ENCODE results near the gene CAPZA2. TPM values are rescaled to one million over a fixed set of nuclear protein-coding genes. Genes with fewer than 3 reads are reported as not detected.
"Not testable (repeated sequence)": the region's sequence is repeated elsewhere in the genome, so short reads cannot be mapped to it uniquely, and the experiment has no call there.

CAPZA2 gene
- total RNA-seq, 2 experiments from 2014 or later, result 93.6 to 96.5 TPM

DNA sequence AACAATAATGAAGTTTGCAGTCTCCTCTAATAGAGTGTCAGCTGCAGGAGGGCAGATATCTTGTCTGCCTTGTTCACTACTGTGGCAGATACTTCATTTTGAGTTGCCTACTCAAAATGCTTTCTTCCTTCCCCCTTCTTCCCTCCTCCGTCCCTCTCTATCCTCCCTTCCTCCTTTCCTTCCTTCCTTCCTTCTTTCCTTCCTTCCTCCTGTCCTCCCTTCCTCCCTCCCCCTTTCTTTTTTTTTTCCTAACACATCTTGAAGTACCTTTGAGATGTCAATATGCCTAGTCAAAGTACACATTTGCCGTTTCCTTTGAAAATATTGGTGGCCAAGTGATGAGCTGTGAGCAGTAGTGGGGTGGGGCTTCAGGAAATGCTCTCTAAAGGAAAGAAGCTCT lies 72.2 kb downstream of the CAPZA2 start:
- ChIA-PET CTCF (no interaction called here), POLR2A (no interaction called here)
- ATAC-seq (ENCODE audit: poor library complexity), result no peak
- H3K36me3 Mint-ChIP-seq (ENCODE audit: low read depth), result no peaks in the 10 kb centered on the region
- H3K9me3 Mint-ChIP-seq, result no peaks in the 10 kb centered on the region
- peaks cover 8% of the 10 kb centered on the region for H3K4me1 Mint-ChIP-seq (ENCODE audit: low read depth)
- no peak overlapping the region for H3K4me3 Mint-ChIP-seq
- intact Hi-C loops (cut with DNase I, micrococcal nuclease), result loop anchor here in 1 of 2 experiments (10.0 kb wide), 1 partner anchor 1220 kb away; no protein-coding TSS in a partner anchor
- H3K27me3 ChIP-seq (ENCODE audit: control insufficient read depth in 1 of 2, insufficient read depth in 2 of 2, low read length in 2 of 2), result no peaks in the 10 kb centered on the region
- no peak for TF ChIP-seq CTCF (IDR thresholded peaks at IDR 0.05)
- H3K9me3 ChIP-seq (ENCODE audit: control insufficient read depth in 1 of 2, insufficient read depth in 1 of 2, low read length in 2 of 2), result no peaks in the 10 kb centered on the region
- no peaks in the 10 kb centered on the region for H3K36me3 ChIP-seq (ENCODE audit: insufficient read depth, low read length)
- DNase-seq, result no peak
- H3K4me1 ChIP-seq (ENCODE audit: insufficient read depth, low read length), result peaks cover 6% of the 10 kb centered on the region
- no peak overlapping the region for H3K27ac ChIP-seq (ENCODE audit: low read depth in 1 of 2, low read length in 2 of 2)
- H3K4me3 ChIP-seq (ENCODE audit: low read length), result no peak overlapping the region
- H3K27ac Mint-ChIP-seq, result no peak overlapping the region
- peaks cover 14% of the 10 kb centered on the region for H3K27me3 Mint-ChIP-seq

- not testable (repeated sequence) for H3K27ac ChIP-seq (ENCODE audit: low read depth in 1 of 2, low read length in 2 of 2)
Observed at GRCh38 chr7:116936844-116937243, 74.5 kb downstream of the CAPZA2 start.

DNA sequence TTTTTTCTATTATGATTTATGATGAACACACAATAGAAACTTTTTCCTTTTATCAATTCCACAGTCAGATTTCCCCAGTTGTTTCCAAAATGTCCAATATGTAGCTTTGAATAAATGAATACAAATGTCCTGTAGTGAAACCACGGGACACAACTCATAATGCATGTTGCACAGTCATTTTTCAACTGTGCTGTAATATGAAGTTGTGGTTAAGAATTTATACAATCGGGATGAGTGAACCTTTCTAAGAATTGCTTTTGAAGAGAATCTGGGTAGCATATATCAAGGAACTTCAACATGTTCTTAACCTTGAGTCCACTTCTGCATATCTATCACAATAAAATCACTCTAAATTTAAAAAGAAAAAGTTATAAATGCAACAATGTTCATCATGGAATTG lies 76.3 kb downstream of the CAPZA2 start:
- H3K4me3 ChIP-seq (ENCODE audit: low read length), result no peak overlapping the region
- no peak for ATAC-seq (ENCODE audit: poor library complexity)
- H3K9me3 ChIP-seq (ENCODE audit: control insufficient read depth in 1 of 2, insufficient read depth in 1 of 2, low read length in 2 of 2), result no peaks in the 10 kb centered on the region
- H3K9me3 Mint-ChIP-seq, result no peaks in the 10 kb centered on the region
- no peak for DNase-seq
- no peak overlapping the region for H3K27ac Mint-ChIP-seq
- peaks cover 10% of the 10 kb centered on the region for H3K27me3 Mint-ChIP-seq
- H3K4me3 Mint-ChIP-seq, result no peak overlapping the region
- no peaks in the 10 kb centered on the region for H3K4me1 Mint-ChIP-seq (ENCODE audit: low read depth)
- POLR2A ChIA-PET, result no interaction called here
- H3K36me3 Mint-ChIP-seq (ENCODE audit: low read depth), result no peaks in the 10 kb centered on the region
- no peak for TF ChIP-seq CTCF (IDR thresholded peaks at IDR 0.05)
- no peaks in the 10 kb centered on the region for H3K36me3 ChIP-seq (ENCODE audit: insufficient read depth, low read length)
- no peaks in the 10 kb centered on the region for H3K27me3 ChIP-seq (ENCODE audit: control insufficient read depth in 1 of 2, insufficient read depth in 2 of 2, low read length in 2 of 2)
- intact Hi-C loops (cut with DNase I, micrococcal nuclease), result loop anchor here in 1 of 2 experiments (10.0 kb wide), 1 partner anchor 1216 kb away; no protein-coding TSS in a partner anchor
- no peak overlapping the region for H3K27ac ChIP-seq (ENCODE audit: low read depth in 1 of 2, low read length in 2 of 2)
- CTCF ChIA-PET, result no interaction called here
- no peaks in the 10 kb centered on the region for H3K4me1 ChIP-seq (ENCODE audit: insufficient read depth, low read length)

More at GRCh38 chr7:116936844-116937243, 74.5 kb downstream of the CAPZA2 start:
- H3K36me3 Mint-ChIP-seq (ENCODE audit: low read depth); POLR2A ChIA-PET; CTCF ChIA-PET; H3K27me3 Mint-ChIP-seq; H3K9me3 Mint-ChIP-seq; H3K4me1 Mint-ChIP-seq (ENCODE audit: low read depth); H3K4me1 ChIP-seq (ENCODE audit: insufficient read depth, low read length); ATAC-seq (ENCODE audit: poor library complexity); H3K4me3 Mint-ChIP-seq; H3K36me3 ChIP-seq (ENCODE audit: insufficient read depth, low read length); DNase-seq; H3K9me3 ChIP-seq (ENCODE audit: control insufficient read depth in 1 of 2, insufficient read depth in 1 of 2, low read length in 2 of 2); H3K27me3 ChIP-seq (ENCODE audit: control insufficient read depth in 1 of 2, insufficient read depth in 2 of 2, low read length in 2 of 2); H3K27ac Mint-ChIP-seq; H3K4me3 ChIP-seq (ENCODE audit: low read length): not testable (repeated sequence)
- intact Hi-C loops (cut with DNase I, micrococcal nuclease), result loop anchor here in 1 of 2 experiments (10.0 kb wide), 1 partner anchor 1218 kb away; no protein-coding TSS in a partner anchor

DNA sequence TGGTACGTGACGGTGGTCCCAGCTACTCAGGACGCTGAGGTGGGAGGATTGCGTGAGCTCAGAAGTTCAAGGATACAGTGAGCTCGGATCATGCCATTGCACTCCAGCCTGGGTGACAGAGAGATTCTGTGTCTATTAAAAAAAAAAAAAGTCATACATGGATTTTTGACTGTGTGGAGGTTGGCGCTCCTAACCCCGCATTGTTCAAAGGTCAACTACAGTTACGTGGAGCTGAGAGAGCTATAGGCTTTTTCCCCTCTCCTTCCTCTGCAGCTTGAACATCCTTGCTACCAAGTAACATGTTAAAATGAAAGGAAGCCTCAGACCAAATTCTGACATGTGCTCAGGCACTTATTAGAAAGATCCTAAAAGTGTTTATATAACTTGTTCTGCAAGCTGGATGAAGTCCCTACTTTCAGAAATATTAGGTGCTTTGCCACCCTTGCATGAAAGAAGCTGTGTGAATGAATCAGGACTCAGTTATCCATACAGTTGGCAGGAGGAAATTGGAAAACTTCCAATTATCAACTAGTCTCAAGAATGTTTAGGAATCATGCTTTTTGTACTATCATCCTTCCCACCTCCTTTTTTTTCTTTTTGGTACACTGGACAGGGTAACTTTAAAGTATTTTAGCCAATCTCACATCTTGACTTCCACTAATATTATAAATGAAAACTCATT lies 78.4 kb downstream of the CAPZA2 start:
- Histone ChIP-seq H3K27me3 (ENCODE audit: control insufficient read depth in 1 of 2, insufficient read depth in 2 of 2, low read length in 2 of 2) (no peaks in the 10 kb centered on the region), H3K4me1 (ENCODE audit: insufficient read depth, low read length) (no peaks in the 10 kb centered on the region), H3K36me3 (ENCODE audit: insufficient read depth, low read length) (no peaks in the 10 kb centered on the region), H3K27ac (ENCODE audit: low read depth in 1 of 2, low read length in 2 of 2) (no peak overlapping the region), H3K9me3 (ENCODE audit: control insufficient read depth in 1 of 2, insufficient read depth in 1 of 2, low read length in 2 of 2) (no peaks in the 10 kb centered on the region), H3K4me3 (ENCODE audit: low read length) (no peak overlapping the region)
- DNase-seq (no peak), ATAC-seq (ENCODE audit: poor library complexity) (no peak)
- POLR2A ChIA-PET, result no interaction called here
- Mint-ChIP-seq H3K4me3 (no peak overlapping the region), H3K9me3 (no peaks in the 10 kb centered on the region), H3K36me3 (ENCODE audit: low read depth) (no peaks in the 10 kb centered on the region), H3K4me1 (ENCODE audit: low read depth) (no peaks in the 10 kb centered on the region), H3K27ac (no peak overlapping the region), H3K27me3 (peaks cover under 1% of the 10 kb centered on the region)
- CTCF ChIA-PET, result interaction anchor here (1.6 kb wide), 1 partner anchor 10 kb away, joined by 5 read pairs; no protein-coding TSS in a partner anchor
- intact Hi-C loops (cut with DNase I, micrococcal nuclease), result no loop called here
- no peak for TF ChIP-seq CTCF (IDR thresholded peaks at IDR 0.05)

Measured in CD4-positive, alpha-beta T cell (primary cell).